GM12892 (cell line): Measurements from ENCODE around the gene CEP350.

Source experiments
- POLR2A ChIP-seq: IDR thresholded peaks from 2 replicates; pipeline ENCODE4 v1.6.1; 2011; ENCODE audit warnings: low read depth, low read length, control low read depth
- POLR2AphosphoS5 ChIP-seq: IDR thresholded peaks from 2 replicates; pipeline ENCODE4 v1.6.1; 2011; ENCODE audit warnings: low read depth, low read length, control low read depth
- TAF1 ChIP-seq: IDR thresholded peaks from 2 replicates; pipeline ENCODE4 v1.6.1; 2011; ENCODE audit warnings: low read depth, mild to moderate bottlenecking, control low read depth, low read length, borderline replicate concordance

GRCh38 chr1:179924268-179924667, 30.3 kb upstream of the CEP350 start:
- TF ChIP-seq POLR2AphosphoS5: no peak
- TF ChIP-seq POLR2A: no peak
- no peak for TF ChIP-seq TAF1
